NCI-H510A treated with DMSO at 0.1 percent for 48 hours (cell line): Measurements from ENCODE around the gene UIMC1.
"Not testable (repeated sequence)": the region's sequence is repeated elsewhere in the genome, so short reads cannot be mapped to it uniquely, and the experiment has no call there.

Experiments used
- DNase-seq: peaks from one replicate; lab custom pipeline; 2025; lab: John Stamatoyannopoulos, UW

The UIMC1 gene

GRCh38 chr5:177005619-177006264 is 837 bp downstream of the UIMC1 start:
- peak; percentile 61 for DNase-seq

GRCh38 chr5:177004961-177005360 is 1.6 kb downstream of the UIMC1 start:
- DNase-seq = no peak

- DNase-seq = no peak
Measured at GRCh38 chr5:177003649-177004048, 2.9 kb downstream of the UIMC1 start.

- DNase-seq = not testable (repeated sequence)
Measured at GRCh38 chr5:176999526-176999925, 7.1 kb downstream of the UIMC1 start.

- no peak for DNase-seq
Measured at GRCh38 chr5:176998828-176999227, 7.8 kb downstream of the UIMC1 start.

GRCh38 chr5:176996780-176997179 is 9.8 kb downstream of the UIMC1 start:
- no peak for DNase-seq

- DNase-seq = no peak
Measured at GRCh38 chr5:176995896-176996767, 10.4 kb downstream of the UIMC1 start.

GRCh38 chr5:176995122-176995490 is 11.5 kb downstream of the UIMC1 start:
- no peak for DNase-seq

GRCh38 chr5:176994460-176995121 is 12.0 kb downstream of the UIMC1 start:
- no peak for DNase-seq

- not testable (repeated sequence) for DNase-seq
Measured at GRCh38 chr5:176993081-176993480, 13.5 kb downstream of the UIMC1 start.

- DNase-seq = no peak
Measured at GRCh38 chr5:176987583-176987982, 19.0 kb downstream of the UIMC1 start.

GRCh38 chr5:176986280-176986679 is 20.3 kb downstream of the UIMC1 start:
- DNase-seq = no peak

GRCh38 chr5:176985516-176985915 is 21.1 kb downstream of the UIMC1 start:
- DNase-seq = no peak

GRCh38 chr5:176984176-176984575 is 22.4 kb downstream of the UIMC1 start:
- DNase-seq = not testable (repeated sequence)

- DNase-seq = not testable (repeated sequence)
Measured at GRCh38 chr5:176983593-176983992, 23.0 kb downstream of the UIMC1 start.

- not testable (repeated sequence) for DNase-seq
Measured at GRCh38 chr5:176983112-176983511, 23.5 kb downstream of the UIMC1 start.

GRCh38 chr5:176980818-176981217 is 25.8 kb downstream of the UIMC1 start:
- DNase-seq = no peak

- no peak for DNase-seq
Measured at GRCh38 chr5:176979669-176980068, 26.9 kb downstream of the UIMC1 start.

GRCh38 chr5:176965633-176966032 is 40.9 kb downstream of the UIMC1 start:
- DNase-seq = no peak

- peak; percentile 85 for DNase-seq
Measured at GRCh38 chr5:176959051-176959450, 47.5 kb downstream of the UIMC1 start.

- no peak for DNase-seq
Measured at GRCh38 chr5:176956756-176957155, 49.8 kb downstream of the UIMC1 start.

GRCh38 chr5:176955895-176956294 is 50.7 kb downstream of the UIMC1 start:
- no peak for DNase-seq

GRCh38 chr5:176954050-176954449 is 52.5 kb downstream of the UIMC1 start:
- no peak for DNase-seq
